ENCODE data around the gene RPL31.

DNA sequence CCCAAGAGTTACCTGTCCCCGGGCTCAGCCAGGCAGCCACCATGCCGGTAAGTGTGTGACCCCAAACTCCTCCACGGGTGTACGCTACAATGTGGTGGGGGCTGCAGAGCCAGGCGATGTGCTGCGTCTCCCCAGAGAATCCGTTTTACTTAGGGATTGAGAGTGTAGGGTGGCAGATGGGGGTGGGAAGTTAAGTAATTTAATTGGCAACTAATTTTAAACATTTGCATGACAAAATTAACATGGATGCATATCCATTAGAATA lies 26.6 kb upstream of the RPL31 start:
- TF ChIP-seq, protein P1, sequence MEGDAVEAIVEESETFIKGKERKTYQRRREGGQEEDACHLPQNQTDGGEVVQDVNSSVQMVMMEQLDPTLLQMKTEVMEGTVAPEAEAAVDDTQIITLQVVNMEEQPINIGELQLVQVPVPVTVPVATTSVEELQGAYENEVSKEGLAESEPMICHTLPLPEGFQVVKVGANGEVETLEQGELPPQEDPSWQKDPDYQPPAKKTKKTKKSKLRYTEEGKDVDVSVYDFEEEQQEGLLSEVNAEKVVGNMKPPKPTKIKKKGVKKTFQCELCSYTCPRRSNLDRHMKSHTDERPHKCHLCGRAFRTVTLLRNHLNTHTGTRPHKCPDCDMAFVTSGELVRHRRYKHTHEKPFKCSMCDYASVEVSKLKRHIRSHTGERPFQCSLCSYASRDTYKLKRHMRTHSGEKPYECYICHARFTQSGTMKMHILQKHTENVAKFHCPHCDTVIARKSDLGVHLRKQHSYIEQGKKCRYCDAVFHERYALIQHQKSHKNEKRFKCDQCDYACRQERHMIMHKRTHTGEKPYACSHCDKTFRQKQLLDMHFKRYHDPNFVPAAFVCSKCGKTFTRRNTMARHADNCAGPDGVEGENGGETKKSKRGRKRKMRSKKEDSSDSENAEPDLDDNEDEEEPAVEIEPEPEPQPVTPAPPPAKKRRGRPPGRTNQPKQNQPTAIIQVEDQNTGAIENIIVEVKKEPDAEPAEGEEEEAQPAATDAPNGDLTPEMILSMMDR (IDR thresholded peaks at IDR 0.05; ENCODE audit: insufficient read depth, low read length): no peak
- no peak for TF ChIP-seq GABPA (IDR thresholded peaks at IDR 0.05; ENCODE audit: low read depth)
- no peak for TF ChIP-seq POLR2AphosphoS5 (IDR thresholded peaks at IDR 0.05; ENCODE audit: low read depth)
